Hindlimb muscle (tissue), 1 donor: ENCODE results near the gene LSMEM2. TPM values are rescaled to one million over a fixed set of nuclear protein-coding genes. Genes with fewer than 3 reads are reported as not detected.
"Not testable (repeated sequence)": the region's sequence is repeated elsewhere in the genome, so short reads cannot be mapped to it uniquely, and the experiment has no call there.

Experiments used
- DNase-seq: peaks from one replicate; pipeline ENCODE4 v3.0.0-alpha.2; 2013
- polyA plus RNA-seq: library from polyadenylated mRNA; unstranded; fragments of 120-200 nt; gene quantifications from one replicate; pipeline ENCODE4 v1.2.1, GENCODE V29; 2013; ENCODE audit not compliant: insufficient read length

LSMEM2 gene
- polyA plus RNA-seq = 35.9 TPM

- no peak for DNase-seq
These were observed at the start of gene LSMEM2 for GRCh38 chr3:50278880-50279224. Gene LSMEM2, plus strand, starts transcription at chr3:50279087. Its CDS starts 27 bp downstream, at chr3:50279114.

GRCh38 chr3:50229490-50229889 lies 49.4 kb upstream of the LSMEM2 start:
- no peak for DNase-seq

- no peak for DNase-seq
These were observed 48.6 kb upstream of the LSMEM2 start for GRCh38 chr3:50230104-50230793.

- DNase-seq = no peak
These were observed 48.1 kb upstream of the LSMEM2 start for GRCh38 chr3:50230794-50231125.

GRCh38 chr3:50231581-50231980 lies 47.3 kb upstream of the LSMEM2 start:
- DNase-seq = no peak

DNA sequence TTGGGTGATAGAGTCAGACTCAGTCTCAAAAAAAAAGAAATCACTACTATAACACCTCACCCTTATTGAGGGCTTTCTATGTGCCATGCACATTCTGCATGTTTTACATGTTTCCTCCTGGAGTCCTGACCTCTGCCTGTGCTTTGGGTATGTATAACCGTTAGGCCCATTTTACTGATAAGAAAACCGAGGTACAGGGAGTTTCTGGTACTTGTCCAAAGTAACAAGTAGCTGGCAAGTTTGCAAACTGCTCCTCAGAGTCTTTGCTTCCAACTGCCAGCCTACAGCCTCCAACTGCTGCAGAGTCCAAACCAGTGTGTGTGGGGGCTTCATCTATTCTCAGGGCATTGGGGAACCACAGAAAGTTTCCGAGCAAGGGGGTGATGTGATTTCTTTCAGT lies 46.6 kb upstream of the LSMEM2 start:
- no peak for DNase-seq

GRCh38 chr3:50233176-50233575 lies 45.7 kb upstream of the LSMEM2 start:
- no peak for DNase-seq

GRCh38 chr3:50235716-50236483 lies 43.0 kb upstream of the LSMEM2 start, which contains the start of gene GNAI2:
Gene GNAI2, plus strand, starts transcription at chr3:50236204. Its CDS starts 132 bp downstream, at chr3:50236336.
- peak; percentile 99 for DNase-seq

DNA sequence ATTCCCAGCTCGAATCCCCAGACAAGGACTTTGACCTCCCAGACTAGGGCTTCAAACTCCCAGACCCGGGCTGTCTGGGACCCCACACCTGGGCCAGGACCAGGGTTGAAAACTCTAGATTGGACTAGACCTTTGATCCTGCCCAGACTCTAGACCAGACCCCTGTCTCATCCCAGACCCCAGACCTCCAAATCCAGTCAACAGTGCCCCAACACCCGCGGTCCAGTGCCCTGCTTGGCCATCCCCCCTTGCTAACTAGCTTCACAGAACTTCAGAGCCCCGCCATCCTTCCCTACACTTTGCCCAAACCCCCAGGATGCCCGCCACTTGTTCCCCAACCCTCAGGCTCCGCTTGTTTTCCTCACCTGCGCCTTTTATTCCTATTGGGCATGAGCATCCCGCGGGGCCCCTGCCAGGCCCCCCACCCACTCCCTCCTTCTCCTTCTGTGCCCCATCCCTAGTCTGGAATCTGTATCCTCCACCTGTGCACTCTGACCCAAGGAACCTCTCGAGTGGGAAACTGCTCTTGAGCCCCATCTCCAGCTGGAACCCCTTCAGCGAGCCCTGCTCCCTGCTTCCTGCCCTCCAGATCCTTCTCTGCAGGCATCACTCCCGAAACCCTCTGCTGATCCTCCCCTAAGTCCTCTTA lies 42.3 kb upstream of the LSMEM2 start:
- DNase-seq = no peak

DNA sequence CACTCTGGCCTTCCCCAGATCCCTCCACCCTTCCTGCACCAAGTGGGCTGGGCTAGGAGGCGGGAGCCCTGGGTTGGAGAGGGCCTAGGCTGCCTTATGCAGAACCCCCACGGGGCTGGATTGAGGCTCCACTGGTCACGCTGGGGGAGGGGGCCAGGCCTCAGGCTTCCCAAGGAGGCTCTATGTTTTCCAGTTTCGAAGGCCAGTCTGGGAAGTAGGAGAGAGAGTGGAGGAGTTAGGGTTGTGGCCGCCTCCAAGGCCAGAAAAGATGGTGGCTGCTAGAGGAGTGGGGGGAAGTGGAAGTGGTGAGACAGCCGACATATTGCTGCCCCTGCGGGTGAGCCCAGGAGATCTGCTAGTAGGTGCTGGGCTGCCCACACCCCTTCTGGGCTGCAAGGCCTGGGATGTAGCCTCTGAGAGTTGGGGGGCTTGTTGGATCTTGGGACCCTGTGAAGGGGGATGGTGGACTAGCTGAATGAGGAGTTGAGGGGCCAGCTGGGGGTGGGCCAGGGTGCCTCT lies 41.7 kb upstream of the LSMEM2 start:
- no peak for DNase-seq

- DNase-seq = peak; percentile 72
These were observed 40.9 kb upstream of the LSMEM2 start for GRCh38 chr3:50237754-50238548.

GRCh38 chr3:50238549-50239026 lies 40.3 kb upstream of the LSMEM2 start:
- no peak for DNase-seq

DNA sequence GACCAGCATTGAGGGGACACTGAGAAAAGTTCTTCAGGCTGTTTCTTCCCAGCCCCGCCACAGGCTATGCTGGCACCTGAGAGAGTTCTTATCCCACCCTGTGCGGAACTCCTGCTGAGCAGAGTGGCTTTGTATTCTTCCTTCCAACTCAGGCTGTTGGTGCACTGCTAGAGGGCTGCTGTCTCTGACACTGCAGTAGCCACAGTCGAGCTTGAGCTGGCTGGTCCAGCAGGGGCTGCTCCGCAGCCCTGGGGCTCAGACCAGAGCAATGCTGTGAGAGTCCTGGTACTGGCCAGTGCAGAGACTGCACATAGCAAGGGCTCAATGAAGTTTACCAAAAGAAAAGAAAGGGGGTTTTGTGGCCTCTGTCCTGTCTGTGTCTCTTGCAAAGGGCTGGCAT lies 39.2 kb upstream of the LSMEM2 start:
- no peak for DNase-seq

DNA sequence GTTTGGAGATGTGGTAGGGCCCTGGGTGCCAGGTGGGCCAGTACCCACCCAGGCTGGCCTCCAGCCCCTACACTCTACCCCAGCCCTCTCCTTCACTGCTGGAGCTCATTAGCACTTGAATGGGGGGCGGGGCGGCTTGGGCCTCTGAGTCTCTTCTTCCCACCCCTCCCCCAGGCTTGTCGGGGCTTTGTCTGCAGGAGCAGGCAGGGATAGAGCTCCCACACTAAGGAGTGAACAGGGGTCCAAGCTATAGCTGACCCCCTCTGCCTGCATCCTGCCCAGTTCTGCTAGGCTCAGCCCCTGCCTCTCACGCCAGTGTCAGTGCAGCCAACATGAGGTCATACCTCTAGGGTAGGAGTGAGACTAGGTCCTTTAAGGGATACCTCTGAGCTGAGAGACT lies 37.7 kb upstream of the LSMEM2 start:
- no peak for DNase-seq

DNA sequence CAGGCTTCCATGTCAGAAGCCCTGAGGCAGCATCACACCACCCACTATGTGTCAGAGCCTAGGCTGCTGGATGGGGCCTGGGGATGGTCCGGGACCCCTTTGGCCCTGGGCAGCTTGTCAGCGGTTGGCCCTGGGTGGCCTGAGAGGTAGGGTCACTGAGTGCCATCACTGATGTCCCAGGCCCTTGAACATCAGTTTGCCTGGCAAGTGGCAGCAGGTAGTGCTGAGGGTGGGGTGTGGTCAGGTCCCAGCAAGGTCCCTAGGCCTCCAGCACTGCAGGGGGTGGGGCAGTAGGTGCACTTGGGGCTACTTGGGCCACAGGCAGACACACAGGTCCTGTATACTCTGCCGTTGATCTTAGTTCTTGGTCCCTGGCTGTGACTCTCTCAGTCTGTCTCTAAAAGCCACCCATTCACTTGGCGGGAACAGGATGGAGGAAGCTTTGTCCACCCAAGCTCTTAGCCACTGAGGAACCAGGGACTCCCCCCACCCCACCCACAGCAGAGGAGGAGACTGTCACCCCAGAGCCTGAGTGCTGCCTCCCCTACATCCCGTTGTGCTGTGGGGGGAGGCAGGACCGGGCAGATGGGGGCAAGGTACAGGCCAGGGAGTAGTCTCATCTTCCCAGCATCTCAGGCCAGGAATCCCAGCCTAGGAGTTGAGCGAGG lies 37.0 kb upstream of the LSMEM2 start:
- DNase-seq = no peak

- DNase-seq = no peak
These were observed 36.5 kb upstream of the LSMEM2 start for GRCh38 chr3:50242381-50242770.

GRCh38 chr3:50242851-50243542 lies 35.9 kb upstream of the LSMEM2 start:
- no peak for DNase-seq

GRCh38 chr3:50243543-50243895 lies 35.4 kb upstream of the LSMEM2 start:
- no peak for DNase-seq

DNA sequence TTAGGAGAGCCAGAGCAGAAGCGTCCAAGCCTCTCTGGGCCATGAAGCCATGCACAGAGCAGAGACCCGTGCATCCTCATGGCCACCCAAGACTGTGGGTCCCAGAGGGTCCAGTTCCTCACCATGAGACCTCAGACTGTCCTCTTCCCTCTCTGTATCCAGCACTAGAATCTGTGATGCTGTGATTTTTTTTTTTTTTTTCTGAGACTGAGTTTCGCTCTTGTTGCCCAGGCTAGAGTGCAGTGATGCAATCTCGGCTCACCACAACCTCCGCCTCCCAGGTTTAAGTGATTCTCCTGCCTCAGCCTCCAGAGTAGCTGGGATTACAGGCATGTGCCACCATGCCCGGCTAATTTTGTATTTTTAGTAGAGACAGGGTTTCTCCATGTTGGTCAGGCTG lies 34.1 kb upstream of the LSMEM2 start:
- DNase-seq = not testable (repeated sequence)

- DNase-seq = no peak
These were observed 33.6 kb upstream of the LSMEM2 start for GRCh38 chr3:50245251-50245745.

DNA sequence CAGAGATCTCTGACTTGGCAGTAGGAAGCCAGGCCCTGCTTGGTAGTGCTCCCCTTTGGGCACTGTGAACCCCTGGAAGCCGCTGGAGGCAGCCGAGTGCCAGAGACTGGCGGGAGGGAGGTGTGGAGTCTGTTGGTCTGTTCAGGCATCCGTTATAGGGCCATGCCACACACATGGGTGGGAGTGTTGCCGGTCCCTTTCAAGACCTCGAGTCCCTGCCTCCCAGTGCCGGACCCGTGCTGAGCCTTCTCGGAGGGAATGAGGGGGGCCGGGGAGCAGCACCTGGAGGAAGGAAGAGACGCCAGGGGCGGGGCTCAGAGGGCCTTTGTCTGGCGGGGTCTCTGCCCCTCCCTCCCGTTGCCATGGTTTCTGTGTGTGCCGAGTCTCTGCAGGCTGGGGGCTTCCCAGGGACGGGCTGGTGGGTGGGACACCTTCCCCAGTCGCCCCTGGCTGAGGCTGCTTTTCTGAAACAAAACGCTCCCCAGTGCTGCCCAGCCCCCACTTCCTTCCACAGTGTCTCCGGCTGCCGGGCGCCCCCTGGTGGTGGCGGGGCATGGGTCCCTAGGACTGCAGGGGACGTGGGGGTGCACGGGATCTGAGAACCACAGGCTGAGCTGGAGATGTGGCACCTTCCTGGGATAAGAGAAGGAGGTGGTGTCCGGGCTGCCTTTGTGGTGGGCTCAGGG lies 32.9 kb upstream of the LSMEM2 start:
- peak; percentile 89 for DNase-seq
